CD4-positive, alpha-beta T cell treated with Interleukin-1 beta for 1 hour (primary cell): ENCODE results near the gene SLC2A4.
"Not testable (repeated sequence)": the region's sequence is repeated elsewhere in the genome, so short reads cannot be mapped to it uniquely, and the experiment has no call there.

Experiments
- DNase-seq, 2 donors: peaks; one replicate each; pipeline ENCODE4 v3.0.0-alpha.2; 2020 to 2022

SLC2A4 gene

GRCh38 chr17:7281074-7281952 lies at the start of gene SLC2A4:
TSS of gene SLC2A4 (plus strand) at chr17:7281718. CDS start at chr17:7281935, 217 bp downstream.
- peak; percentile 89 to 90 for DNase-seq

DNA sequence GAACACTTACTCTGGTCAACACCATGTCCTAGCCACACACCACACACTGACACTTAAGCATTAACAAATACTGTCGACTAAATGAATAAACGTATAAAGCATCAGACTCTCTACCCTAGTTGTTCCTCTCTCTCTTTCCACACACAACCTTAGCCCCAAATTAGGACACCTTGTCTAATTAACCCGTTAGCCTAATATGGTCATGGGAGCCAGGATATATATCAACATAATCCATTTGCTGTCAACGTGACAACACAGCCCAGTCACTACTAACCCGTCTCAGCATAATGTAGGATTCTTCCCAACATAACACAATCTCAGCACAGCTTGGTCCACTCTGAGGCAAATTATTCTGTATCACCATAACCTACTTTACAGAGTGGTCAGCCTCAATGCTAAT lies 49.4 kb upstream of the SLC2A4 start:
- DNase-seq = no peak

GRCh38 chr17:7233701-7234082 lies 47.8 kb upstream of the SLC2A4 start:
- DNase-seq = no peak

DNA sequence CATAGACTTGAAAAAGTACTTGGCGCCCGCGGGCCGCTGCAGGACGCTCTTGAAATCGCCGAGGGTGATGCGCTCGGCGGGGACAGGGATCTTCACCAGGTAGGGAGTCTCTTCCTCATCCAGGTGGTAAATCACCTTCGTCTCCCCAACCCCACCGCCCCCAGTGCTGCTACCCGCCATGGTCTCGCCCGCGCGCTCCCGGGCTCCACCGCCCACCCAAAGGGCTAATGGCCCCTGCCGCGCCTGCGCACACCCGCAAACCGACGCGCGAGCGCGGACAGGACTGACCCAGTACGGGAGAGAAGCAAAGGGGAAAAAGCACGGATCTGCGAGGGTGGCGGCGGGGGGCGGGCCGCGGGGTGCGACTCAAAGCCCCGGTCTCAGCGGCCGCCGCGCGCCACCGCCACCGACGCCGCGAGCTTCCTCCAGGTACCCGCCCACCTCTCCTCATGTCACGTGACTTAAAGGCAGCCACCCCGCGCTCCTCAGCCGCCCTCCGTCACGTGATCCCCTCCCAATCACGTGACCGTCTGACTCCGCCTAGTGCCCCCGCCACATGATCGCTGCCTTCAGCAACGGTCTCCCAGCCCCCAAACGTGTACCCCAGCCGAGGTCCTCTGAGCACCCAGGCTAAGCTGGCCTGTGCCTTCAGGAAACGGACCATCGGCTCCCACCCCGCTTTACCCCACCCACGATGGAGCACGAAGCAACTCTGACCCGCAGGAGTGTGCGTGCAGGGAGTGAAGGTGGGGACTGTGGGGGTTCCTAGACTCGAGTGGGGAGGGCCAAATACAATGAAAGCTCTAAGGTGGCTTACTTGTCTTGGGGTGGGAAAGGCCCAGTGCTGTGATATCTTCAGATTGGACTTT lies 47.2 kb upstream of the SLC2A4 start, which contains the start of gene DVL2:
TSS of gene DVL2 (minus strand) at position 435 of the 869 bp plus-strand sequence. CDS start at position 180, 255 bp downstream.
- DNase-seq = peak; percentile 95

- DNase-seq = no peak
These were observed 45.5 kb upstream of the SLC2A4 start for GRCh38 chr17:7235693-7236665.

- DNase-seq = no peak
These were observed 44.7 kb upstream of the SLC2A4 start for GRCh38 chr17:7236808-7237207.

DNA sequence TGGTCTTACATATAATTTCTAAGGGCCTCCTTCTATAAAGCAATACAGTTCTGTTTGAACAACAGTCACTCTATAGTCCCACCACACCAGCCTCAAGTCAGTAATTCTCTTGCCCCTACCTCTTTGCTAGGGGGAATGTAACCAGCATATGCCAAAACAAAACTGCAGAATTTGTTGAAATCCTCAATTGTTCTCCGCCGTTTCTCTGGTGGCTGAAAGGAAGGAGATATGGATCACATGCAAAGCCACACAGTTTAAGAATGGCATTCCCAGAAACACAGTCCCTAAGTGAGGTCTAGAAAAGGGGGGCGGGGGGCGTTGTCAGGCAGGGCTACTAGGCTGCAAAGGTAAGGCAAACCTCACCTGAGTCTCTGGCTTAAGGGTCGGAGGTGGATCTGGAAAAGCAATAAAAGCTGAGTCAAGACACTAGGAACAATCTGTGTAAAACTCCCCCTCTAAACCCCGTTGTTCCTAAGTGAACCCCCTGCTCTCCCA lies 44.2 kb upstream of the SLC2A4 start:
- DNase-seq = no peak

DNA sequence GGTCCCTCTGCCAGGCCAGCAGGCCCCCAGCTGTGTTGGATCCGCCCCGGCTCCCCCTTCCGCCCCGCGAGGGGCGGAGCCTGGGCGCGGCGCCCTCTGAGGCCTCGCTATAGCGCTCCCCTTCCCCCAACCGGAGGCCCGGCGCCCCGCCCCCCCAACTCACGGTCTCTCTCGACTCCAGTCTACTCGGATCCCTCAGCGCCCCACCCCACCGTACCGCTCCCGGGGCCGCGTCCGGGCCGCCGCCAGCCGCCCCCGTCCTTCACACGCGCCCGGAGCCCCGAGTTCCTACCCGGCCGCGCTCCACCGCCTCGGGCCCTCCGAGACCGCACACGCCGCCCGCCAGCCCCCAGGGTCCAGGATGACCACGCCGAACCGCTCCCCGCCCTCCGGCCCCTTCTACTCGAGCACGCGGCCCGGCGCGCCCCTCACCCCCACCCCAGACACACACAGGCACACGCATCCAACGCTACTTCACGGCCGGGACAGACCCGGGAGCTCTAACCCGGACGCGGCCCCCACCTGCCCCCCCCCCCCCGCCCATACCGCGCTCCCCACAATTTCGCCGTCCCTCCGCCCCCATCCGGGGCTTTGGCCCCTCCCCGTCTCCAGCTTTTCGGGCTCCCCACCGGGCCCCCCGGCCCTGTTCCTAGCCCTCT lies 43.6 kb upstream of the SLC2A4 start:
- peak; percentile 87 to 88 for DNase-seq

- DNase-seq = peak; percentile 52 to 62
These were observed 43.0 kb upstream of the SLC2A4 start for GRCh38 chr17:7238420-7239090.

DNA sequence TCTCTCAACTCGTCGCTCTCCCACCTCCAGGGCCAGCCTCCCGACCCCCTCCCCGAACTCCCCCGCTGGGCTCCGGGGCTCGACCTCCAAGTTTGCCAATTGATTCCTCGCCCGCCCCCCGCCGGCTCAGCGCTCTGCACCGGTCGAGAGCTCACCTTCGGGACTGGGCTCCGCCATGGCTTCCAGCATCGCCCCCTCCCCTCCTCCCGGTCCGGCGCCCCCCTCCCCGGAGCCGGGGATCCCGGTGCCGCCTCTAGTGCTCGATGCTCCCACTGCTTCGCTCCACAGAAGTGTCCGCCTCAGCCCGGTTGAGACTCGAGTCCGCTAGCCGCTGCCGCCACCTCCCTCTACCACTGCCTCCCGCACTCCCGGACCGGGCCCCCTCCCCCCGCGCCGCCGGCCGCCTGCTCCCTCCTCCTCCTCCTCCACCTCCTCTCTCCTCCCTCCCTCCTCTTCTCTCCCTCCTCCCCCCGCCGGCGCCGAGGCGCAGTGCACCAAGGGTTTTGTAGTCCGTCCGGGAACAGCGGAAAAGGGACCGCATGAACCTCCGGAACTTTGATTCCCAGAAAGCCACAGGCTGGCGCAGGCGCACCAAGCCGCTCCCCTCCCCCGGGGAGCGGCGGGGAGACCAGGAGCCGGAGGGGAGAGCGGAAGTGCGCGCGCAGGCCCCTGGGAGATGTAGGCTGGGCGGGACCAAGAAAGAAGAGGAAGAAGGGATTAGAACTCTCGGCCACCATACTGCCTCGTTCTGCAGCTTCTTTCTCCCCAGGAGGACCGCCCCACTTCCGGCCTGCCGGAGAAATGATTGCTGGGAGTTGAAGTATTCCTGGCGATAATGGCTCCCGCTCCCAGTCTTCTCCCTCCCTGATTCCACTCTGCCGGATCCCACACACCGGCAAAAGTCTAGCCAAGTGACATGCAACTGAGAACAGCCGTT lies 42.2 kb upstream of the SLC2A4 start, which contains the start of gene PHF23:
TSS of gene PHF23 (minus strand) at position 367 of the 937 bp plus-strand sequence. CDS start at position 189, 178 bp downstream.
- DNase-seq = peak; percentile 99

DNA sequence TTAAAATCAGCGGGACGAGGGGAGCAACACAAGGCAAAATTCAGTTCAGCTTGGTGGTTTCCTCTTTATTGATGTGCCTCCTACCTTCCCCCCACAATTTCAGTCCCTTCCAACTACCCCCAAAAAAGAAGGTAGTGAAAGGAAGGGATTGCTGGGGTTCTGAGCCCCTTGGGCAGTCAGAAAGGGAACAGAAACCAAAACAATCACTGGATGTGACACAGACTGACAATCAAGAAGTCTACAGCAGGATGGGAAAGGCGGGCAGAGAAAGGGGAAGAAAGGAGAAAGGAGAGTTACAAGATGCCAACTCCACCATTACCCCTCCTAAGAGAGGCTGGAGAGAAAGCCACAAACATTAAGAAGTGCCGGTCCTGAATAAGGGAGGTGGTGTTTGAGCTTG lies 41.1 kb upstream of the SLC2A4 start:
- DNase-seq = peak in 1 of 2 donors; percentile 31

DNA sequence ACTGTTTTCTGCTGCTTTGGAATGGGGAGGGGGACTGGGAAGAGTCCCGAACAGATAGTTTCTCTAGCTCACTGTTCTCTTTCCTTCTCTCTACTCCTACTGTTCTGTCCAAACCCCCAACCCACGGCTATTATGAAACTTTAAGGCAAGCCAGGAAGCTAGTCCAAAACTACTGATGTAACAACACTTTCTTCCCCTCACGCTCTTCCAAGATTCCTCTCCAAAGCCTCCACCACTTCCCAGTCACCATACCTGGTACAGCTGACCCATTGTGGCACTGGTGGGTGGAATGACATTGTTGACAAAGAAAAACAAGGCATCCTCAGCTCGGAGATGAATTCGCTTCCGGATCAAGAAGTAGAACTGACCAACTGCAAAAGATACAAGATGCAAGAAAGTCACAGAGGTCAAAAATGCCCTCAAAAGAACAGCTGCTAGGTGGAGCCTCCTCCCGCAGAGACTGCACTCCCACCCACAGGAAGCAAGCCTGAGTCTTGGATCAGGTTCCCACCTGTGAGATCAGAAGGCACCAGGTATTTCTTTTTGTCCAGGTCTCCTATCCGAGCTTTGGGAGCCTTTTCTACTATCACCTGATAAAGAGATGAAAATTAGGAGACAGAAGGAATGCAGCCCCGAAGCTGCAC lies 40.3 kb upstream of the SLC2A4 start:
- no peak for DNase-seq

DNA sequence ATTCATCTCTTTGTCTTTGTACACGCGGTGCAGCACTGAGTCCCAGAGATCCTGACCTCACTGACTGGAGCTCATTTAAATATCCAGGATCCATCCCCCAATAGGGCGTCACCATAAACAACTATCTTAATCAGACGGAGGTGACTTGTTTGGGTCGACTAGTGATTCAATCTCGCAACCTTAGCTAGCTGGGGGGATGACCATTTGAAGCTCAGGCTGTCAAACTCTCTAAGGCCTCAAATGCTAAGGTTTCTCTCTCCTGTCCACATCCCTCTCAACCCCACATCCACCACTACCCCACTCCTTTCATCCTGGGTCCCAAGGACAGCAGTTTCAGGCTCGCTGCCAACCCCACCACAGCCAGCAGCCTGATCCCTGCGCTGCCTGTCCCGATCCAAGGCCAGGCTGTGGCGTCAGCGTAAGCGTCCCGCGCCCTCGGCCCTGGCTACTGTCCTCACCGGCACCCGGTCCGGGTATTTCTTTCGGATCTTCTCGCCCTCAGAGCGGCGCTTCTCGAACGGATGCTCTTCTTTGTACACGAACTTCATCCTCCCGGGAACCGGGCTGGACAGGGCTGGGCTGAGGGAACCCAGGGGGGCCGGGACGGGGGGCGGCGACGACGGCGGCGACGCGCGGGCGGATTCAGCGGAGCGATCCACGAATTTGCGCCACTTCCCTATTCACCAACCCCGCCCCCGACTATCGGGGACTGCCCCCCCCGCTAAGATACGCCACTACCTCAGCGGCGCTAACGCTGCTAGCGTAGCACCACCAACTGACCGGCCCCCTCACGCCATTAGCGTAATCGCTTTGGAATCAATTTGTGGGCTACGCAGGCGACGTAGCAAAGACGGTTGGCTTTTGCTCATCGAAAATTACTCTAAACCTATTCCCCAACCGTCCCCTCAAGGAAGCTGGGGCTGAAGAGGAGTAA lies 39.5 kb upstream of the SLC2A4 start, which contains the start of gene GABARAP:
TSS of gene GABARAP (minus strand) at position 667 of the 934 bp plus-strand sequence. CDS start at position 548, 119 bp downstream.
- peak; percentile 90 to 94 for DNase-seq

GRCh38 chr17:7242717-7243452 lies 38.6 kb upstream of the SLC2A4 start:
- DNase-seq = peak; percentile 93 to 94

DNA sequence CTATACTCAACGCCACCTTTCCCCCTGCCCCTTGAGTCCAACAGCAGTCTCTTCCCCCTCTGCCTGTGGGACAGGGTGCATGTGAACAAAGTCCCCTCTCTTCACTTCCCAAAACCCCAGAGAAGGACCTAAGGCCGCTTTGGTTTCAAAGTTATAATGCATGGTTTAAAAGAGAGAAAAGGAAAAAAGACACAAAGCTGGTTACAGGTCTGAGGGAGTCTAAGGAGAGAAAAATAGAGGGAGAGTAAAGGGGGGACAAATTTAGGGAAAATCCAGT lies 38.1 kb upstream of the SLC2A4 start:
- no peak for DNase-seq

- not testable (repeated sequence) for DNase-seq
These were observed 37.7 kb upstream of the SLC2A4 start for GRCh38 chr17:7243838-7244237.

DNA sequence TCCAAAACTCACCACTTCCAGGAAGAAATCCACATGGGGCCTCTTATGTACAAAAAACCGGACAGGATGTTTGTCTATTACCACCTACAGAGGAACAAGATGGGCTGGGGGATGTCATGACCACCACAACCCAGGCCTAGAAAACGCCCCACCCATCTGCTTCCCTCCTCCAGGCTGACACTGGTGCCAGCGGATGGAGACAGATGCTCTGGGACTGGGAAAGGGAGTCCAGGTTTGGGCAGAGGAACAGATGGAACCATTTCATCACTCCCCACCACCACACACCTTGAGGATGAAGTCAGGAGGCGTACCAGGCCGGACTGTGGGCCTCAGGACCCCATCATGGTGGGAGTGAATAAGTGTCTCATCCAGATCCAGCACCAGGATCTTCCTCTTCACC lies 34.7 kb upstream of the SLC2A4 start:
- no peak for DNase-seq
